Activated T-cell treated with anti-CD3 and anti-CD28 coated beads for 1 hour (primary cell): ENCODE measurements around the gene DCTN2.

Experiments used
- DNase-seq: peaks from one replicate; pipeline ENCODE4 v3.0.0-alpha.2; 2020; ENCODE audit warnings: low read depth

DCTN2 gene

DNA sequence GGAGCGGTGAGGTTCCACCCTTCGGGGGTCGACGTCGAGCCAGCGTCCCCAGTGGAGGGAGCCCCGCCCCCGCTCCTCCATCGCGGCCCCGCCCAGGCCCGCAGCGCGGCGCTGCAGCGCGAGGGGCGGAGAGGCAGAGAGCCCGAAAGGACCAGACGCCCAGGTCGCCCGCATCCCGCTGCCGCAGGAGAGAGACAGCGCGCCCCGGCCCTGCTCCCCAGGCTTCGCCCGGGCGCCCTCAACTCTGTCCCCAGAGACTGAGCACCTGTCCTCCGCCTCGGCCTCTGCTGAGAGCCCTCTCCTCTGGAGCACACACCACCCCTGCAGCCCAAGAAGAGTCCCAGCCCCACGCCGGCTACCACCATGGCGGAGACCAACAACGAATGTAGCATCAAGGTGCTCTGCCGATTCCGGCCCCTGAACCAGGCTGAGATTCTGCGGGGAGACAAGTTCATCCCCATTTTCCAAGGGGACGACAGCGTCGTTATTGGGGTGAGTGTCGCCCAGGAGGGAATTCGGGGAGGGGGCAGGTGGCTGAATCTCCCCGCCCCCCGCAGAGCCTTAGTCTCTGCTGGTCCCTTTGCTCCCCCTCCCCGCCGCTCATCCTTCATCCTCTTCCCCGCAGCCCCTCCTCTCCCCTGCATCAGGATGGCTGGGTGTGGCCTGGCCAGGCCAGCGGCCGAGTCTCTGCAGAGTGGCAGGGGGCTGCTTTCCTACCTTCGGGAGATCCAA is 3.1 kb upstream of the DCTN2 start, which contains the start of gene KIF5A:
Gene KIF5A, plus strand, starts transcription at position 136 of the 732 bp plus-strand sequence. Its CDS starts 228 bp downstream, at position 364.
- peak; percentile 40 for DNase-seq

DNA sequence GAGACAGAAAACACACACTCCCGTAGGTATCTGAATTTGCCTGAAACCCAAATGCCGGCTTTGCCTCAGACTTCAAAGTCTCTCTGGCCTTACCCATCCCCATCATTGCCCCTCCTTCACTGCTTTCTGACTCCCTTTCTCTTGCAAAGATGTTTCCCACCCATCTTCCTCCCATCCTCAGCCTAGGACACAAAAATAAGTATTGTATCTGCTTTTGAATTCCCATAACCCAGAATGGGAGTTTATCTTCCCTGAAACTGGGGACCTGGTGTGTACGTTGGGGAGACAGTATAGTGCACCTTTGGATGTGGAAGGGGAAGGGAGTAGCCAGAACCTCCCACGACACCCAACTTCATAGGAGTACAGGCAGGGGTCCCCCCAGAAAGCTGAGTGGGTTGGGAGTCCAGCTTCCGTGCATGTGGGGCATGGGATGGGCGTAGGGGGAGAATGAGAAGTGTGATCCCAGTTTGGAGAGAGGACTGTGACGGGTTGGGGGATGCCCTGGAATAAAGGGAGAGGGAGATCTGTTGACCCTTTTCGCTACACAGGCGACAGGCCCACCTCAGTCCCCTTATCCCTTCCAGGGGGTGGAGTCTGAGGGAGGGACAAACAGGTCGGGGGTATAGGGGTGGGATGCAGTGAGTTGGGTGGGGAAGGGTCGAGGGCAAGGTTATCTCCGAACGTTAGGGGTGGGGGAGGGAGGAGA is 2.4 kb upstream of the DCTN2 start:
- no peak for DNase-seq

DNA sequence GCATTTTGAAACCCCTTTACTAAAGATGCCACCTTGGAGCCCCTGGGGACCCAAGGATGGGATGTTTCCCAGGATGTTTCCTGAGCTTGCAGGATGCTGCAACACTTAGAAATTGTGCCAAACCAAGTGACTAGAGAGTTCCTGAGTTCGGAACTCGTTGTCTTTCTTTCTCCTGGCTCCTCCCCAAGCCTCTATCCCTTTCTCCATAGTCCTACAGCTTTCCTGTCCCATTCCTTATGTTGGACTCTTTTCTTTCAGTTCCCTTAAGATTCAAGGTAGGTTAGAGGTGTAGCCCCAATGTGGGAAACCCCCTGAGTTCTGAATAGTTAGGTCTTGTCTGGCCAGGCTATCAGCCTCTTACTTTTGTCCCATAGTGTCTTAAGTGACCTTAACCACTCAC is 1.5 kb upstream of the DCTN2 start:
- no peak for DNase-seq

DNA sequence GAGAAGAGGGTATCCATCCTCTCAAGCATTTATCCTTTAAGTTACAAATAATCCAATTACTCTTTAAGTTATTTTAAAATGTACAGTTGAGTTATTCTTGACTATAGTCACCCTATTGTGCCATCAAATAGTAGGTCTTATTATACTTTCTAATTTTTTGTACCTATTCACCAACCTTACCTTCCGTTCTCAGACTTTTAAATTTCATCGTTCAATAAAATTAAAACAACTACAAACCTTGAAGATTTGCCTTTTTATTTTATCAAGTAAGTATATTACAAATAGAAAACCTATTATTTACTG is 972 bp upstream of the DCTN2 start:
- DNase-seq: no peak

DNA sequence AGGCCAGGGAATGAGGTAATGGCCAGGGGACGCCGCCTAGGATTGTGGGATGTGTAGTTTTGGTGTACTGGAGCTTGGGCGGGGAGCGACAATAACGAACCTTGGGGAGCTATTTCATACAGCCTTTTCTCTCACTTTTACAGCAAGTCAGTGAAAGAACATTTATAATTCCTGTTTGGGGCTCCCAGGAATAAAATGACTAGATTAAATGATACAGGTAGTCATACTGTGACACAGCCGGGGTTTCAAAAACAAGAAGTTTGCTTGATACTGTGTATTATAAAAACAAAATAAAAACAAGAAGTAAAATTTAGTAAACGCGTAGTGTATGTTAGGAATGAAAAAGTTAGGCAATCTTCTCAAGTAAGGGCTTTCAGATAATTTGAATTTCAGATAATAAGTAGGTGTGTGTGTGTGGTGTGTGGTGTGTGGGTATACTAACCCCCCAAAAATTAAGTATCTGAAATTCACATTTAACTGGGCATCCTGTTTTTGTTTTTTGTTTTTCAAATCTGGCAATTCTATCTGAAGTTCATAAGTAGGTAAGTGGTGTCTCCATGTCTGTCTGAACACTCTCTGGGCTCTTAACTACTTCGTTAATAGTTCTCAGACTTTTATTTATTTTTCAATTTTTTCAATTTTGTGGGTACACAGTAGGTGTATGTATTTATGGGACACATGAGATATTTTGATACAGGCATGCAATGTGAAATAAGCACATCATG is 458 bp upstream of the DCTN2 start:
- DNase-seq: no peak

DNA sequence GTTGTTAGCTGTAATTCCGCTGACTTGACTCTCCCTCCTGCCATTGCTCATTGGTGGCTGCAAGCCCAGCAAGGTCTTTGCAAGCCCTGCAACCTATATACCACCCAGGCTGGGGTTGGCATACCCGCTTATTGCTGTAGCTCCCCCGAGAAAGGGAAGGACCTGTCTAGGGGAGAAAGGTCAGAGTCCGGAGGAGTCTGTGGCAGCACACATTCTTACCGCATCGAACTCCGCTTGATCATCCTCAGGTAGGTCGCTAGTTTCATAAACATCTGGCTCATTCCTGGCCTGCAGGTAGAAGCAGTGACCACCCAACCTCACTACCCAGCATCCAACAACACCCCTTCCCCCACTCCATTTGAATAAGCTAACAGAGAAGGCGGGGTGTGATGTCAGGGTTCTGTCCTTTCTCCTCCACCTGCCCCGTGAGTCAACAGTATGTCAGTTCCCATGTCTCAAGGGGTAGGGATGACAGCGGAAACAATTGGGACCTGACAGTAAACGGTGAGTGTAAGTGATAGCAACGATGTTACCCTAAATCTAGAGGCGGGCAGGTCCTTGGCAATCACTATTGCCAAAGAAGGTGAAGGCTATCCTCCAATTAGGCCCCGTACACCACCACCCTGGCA is 1.1 kb downstream of the DCTN2 start:
- DNase-seq: no peak

DNA sequence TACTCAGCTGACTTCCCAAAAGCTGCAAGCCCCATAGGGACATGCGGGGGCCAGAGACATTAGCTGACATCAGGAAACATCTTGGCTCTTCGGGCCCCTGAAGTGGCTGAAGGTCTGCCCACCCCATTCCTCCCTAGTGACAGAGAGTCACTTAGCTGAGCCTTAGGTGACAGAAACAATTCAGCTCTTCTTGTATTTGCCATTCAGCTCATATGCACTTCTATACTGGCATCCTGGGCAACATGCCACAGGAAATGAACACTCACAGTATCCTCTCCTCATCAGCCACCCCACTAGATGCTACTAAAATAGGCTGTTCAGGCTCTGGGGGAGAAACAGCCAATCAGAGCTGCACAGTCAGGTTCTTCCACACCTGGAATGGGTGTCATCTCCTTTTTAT is 3.4 kb downstream of the DCTN2 start:
- no peak for DNase-seq

DNA sequence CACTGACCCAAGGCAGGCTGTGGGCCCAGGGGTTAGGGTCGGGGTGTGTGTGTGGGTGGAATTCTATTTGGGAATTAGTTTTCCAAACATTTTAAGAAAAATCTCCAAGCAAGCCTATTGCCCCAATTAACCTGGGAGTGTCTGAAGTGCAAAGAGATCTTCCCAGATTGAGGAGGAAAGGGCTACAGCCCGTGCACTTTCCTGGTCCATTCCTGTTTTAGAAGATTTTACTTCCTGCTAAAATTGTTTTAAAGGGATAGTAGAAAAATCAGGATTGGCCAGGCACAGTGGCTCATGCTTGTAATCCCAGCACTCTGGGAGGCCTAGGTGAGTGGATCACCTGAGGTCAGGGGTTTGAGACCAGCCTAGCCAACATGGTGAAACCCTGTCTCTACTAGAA is 5.3 kb downstream of the DCTN2 start:
- DNase-seq: no peak

DNA sequence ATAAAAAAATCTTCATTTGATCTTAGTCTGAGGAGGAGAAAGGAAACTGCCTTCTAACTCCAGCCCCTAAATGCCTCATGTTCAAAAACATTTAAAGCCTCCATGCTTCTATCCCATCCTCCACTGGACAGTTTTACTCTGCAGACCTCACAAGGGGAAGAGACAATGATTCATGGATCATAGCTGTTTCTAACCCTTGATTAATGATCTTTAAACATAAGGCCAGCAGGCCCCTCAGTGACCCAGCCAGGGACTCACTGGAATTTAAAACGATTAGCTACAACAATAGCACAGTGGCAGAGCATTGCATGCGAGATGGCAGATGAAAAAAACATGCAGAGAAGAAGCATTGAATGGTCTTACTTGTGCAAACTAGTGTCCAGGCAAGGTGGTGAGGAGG is 6.0 kb downstream of the DCTN2 start:
- DNase-seq: no peak

DNA sequence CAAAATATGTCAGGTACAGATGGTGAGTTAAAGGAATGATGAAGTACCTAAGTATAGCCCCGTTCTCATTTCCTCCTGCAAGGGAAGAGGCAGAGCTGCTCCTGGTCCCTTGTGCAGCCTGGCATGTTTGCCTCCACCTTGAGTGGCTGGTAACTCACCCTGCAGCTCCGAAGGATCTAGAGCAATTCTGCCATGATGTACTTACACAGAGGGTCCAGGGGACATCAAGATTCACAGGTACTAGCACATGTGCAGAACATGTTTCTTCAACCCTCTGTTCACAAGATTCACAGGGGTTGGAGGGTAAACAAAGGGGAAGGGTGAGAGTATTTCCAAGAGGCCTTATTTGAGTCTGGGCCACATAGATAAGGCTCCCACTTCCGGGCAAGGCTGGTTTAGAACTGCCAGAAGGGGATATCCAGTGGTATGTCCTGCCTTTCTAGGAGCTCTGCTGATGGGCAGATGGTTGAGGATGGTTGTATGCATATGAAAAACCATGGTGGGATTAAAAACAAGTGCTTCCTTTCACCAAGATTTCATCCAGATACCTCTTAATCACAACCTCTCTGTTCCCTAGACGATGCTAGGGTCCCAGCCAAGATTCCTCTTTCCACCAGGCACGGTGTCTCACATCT is 7.7 kb downstream of the DCTN2 start:
- no peak for DNase-seq

DNA sequence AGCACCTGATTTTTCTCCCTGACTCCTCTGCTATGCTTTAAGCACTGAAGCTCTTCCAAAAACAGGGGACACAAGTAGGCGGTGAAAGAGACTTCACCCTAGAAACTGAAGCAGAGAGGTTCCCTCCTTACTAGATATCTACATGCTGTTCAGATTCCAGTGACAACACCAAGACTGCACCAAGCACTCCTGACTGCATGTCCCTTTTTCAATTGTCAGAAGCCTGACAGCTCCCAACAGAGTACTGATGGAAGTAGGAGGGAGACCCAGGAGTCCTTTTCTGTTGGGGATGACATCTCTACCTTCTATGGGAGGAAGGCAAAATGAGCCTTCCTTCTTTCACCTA is 10.4 kb downstream of the DCTN2 start:
- DNase-seq: no peak

DNA sequence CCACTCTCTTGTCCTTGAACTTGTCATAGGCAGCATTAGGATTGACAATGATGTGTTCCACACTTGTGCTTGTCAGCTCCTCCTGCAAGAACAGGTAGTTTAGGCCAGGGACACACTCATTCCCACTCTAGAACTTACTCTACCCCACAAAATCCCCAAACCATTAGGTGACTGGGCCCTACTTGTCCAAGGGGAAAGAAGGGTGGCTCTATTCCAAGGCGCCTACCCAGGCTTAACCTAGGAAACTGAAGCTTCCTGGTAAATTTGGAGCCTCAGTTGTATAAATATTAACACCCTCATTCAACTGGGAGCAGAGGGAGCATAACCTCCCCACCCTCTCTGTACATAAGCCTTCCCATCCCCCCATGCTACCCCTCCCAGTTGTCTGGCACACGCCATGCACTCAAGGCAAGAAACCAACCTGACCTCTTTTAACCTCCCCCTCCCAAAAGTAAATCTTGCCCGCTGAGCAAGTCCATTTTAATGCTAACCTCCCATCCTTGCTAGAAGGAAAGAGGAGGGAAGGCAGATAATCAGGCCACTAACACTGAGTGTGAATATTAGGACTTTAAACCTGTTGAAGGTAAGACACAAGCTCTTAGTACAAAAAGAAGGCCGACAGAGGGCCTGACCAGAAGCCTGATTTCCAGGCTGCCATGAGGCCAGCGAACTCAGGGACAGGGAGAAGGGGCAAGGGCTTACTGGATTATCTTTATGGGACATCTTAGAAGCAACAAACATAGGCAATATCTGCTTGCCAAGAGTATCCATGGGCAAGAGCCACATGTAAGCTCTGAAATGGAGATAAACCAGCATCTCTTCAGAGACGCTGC is 11.0 kb downstream of the DCTN2 start:
- no peak for DNase-seq

DNA sequence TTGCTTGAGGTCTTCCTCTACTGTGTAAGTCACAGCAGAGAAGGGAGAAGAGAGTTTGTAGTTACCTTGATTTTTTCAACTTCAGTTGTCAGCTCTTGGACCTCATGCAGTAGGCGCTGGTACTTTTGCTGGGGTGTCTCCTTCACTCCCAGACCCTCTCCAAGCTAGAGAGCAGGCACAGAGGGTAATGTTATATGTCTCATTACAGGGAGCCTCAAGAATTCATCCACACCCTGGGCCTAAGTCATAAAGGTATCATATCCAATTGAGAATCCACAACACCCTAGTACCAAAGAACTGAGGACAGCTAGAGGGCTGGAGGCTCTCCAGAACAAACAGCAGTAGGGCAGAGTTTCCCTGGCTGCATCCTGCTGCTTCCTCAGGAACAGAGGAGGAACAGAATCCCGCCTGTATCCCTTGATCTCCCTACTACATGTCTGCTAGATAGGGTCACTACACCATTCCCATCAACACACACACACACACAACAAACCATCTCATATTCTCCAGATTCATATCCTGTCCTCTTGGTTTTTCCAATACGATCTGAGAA is 11.9 kb downstream of the DCTN2 start:
- no peak for DNase-seq

DNA sequence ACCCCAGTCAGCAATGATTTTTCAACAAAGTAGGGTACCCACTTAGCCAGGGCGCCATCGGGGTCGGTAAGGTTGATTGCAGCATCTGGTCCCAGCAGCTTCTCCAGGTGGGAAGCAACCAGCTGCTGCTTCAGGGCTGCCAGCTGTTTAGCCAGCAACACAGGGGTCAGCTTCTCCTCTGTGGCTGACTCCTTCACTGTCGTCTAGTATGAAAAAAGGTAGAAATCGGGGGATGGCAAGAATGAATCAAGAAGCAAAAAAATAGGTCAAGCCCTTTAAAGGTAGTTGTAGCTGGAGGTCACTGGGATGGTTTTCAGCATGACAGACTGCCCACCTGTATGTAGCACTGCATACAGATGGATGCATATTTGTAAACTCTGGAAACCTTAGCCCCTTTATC is 12.7 kb downstream of the DCTN2 start:
- DNase-seq: no peak

DNA sequence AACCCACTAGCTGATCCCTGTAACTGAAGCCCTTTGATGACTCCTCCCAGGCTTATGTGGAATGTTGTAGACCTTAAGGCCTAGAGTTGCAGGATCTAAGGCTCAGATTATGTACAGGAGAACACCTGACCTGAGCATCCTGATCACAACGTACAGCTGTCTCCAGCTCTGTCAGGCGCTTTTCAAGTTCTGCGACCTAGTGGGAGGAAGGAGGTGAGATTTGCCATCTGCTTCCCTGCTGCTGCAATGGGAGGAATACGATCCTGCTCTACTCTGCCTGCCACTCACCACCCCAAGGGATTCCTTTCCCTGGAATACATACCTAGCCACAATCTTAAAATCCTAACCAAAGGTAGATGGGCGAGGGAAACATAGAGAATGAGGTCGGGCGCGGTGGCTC is 13.9 kb downstream of the DCTN2 start:
- no peak for DNase-seq

DNA sequence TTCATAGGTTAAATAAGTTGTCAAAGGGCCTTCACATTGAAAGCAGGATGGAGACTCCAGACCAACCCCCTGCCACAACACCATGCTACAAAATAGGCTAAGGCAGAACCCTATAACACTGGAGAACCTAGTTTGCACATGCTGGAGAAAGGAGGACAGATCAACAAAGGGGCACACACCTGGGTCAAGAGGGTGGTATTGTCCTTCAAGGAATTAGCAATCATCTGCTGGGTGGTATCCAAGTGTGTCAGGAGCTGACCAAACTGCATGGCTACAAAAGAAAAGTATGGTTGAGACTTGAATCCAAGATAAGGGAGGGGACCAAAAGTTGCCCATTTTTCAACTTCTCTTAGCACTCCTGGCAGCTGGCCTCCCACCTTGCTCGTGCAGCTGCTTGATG is 15.2 kb downstream of the DCTN2 start:
- no peak for DNase-seq

DNA sequence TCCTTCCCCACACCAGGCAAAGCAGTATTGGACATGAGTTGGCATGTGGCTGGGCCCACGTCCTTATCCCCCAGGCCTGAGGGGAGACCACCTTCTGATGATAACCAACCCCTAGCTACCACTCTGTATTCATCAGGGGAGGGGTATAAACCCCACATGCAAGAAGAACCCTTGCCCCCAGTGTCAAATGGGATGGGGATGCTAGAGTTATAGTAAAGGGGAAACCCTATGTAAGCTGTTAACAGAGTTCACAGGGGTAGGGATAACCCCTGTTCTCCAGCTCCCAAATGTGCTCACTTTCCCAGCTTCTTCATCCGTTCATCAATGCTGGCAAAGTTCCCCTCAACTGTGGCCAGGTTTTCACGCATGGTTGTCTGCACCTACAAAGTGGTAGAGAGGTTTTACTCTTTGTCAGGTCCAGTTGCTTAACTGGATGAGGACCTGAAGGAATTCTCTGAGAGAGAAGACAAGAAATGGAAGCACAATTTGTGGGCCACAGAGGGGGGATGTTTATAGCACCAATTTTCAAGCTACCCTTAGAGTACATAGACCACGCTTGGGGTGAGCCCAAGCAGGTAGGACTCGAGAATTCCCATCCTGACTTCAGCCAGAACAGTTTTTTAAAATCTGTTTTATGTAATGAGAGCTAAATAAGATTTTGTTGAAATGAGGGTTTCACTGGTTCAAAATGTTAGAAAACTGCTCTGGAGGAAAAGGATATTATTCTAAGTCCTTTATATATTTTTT is 16.4 kb downstream of the DCTN2 start:
- no peak for DNase-seq

DNA sequence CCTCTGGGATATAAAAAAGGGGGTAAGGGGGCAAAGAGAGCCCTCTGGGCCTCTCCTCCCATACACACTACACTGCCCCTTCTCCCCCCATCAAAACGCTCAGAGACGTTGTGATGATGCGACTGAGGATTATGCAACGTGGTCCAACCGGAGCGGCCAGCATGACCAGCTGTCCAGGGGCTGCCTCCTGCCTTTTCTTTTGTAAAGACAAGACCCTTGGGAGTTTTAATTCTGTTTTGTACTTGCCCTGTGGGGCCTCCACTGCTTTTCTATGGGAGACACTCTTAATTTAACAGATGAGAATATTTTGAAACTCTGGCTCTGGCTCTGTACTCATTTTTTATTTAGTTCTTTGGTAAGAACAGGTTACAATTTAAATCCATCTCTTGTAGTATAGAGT is 17.2 kb downstream of the DCTN2 start:
- DNase-seq: no peak

DNA sequence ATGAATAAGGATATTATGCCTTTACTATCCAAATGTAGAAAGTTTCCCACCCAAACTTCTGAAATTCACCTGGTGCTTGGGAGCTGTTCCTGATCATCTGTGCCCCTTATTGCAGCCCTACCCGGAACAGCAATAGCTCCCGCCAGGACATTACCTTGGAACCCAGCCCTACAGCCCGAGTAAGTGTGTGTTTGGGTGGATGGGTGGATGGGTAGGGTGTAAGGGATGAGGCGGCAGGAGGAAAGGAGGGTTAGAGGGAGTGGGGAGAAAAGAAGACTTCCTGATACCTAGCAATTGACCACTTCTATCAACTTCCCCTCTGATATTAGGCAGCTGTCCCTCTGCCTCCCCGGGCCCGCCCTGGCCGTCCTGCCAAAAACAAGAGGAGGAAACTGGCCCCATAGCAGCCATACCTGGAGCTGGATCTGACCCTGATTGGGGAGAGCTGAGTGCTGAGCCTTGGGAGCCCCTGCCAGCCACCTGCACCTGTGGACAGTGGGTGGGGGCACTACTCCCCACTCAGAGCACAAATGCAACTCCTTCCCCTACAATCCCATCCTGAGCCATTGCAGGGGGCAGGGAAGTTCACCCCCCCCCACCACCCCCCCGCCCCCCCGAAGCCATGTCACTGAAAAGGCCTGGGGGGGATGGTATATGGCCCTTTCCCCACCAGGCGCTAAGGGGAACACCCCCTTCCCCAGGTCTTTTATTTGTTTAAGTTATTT is 18.0 kb downstream of the DCTN2 start:
- no peak for DNase-seq

DNA sequence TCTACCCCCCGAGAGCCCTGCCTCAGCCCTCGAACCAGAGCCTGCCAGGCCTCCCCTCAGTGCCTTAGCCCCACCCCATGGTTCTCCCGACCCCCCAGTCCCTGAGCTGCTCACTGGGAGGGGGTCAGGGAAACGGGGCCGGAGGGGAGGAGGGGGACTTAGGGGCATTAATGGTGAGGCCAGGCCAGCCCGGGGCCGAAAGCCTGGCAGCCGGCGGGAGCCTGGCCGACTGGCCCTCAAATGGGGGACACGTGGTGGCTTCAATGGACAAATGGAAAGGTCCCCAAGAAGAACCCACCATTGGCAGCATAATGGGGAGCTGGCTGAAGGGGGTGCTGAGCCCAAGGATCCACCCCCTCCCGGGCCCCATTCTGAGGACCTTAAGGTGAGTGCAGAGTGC is 18.8 kb downstream of the DCTN2 start:
- DNase-seq: no peak
